Lower leg skin (tissue), 3 donors: Measurements from ENCODE around the gene RCAN2.

Experiments used
- CTCF ChIP-seq, 3 donors: fragments of 450-650 bp; IDR thresholded peaks; one replicate each; pipeline ENCODE4 v1.5.1; 2016; ENCODE audit warnings: antibody characterized with exemption in 3 of 3, mild to moderate bottlenecking in 3 of 3, moderate library complexity in 2 of 3
- POLR2A ChIP-seq, 2 donors: fragments of 450-650 bp; IDR thresholded peaks; one replicate each; pipeline ENCODE4 v1.6.1; 2016 to 2017; ENCODE audit warnings: antibody characterized with exemption in 2 of 2, mild to moderate bottlenecking in 1 of 2, moderate library complexity in 1 of 2

DNA sequence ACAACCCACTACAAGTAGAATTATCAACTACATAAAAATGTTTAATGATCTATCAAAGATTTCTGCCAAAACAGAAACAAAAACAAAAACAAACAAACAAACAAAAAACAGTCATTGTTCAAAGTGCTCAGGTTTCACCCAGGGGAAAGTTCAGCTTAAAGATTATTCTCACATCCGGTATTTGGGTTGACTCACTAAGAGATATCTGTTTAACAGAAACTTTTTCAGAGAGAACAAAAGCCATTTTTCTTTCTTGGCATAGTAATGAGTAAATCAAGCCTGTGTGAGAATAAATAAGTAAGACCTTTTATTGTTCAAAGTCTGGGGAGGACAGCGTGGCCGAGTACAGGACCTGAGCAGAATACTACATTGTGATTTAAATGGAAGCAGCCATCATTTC, 143.6 kb downstream of the RCAN2 start:
- TF ChIP-seq POLR2A (IDR thresholded peaks at IDR 0.05) (no peak), CTCF (IDR thresholded peaks at IDR 0.05) (no peak)
